Mucosa of stomach (tissue), 1 donor: ENCODE results near the gene PPM1B.
"Not testable (repeated sequence)": the region's sequence is repeated elsewhere in the genome, so short reads cannot be mapped to it uniquely, and the experiment has no call there.

Experiments used
- H3K27me3 ChIP-seq: one replicate; pipeline ENCODE4 v1.7.0; 2013; ENCODE audit warnings: mild to moderate bottlenecking, low read length; ENCODE audit not compliant: control insufficient read depth, insufficient read depth
- H3K36me3 ChIP-seq: one replicate; pipeline ENCODE4 v1.7.0; 2013; ENCODE audit warnings: low read length; ENCODE audit not compliant: control insufficient read depth, insufficient read depth
- H3K4me1 ChIP-seq: one replicate; pipeline ENCODE4 v1.7.0; 2013; ENCODE audit warnings: mild to moderate bottlenecking, low read length; ENCODE audit not compliant: control insufficient read depth, insufficient read depth
- H3K4me3 ChIP-seq: one replicate; pipeline ENCODE4 v1.7.0; 2013; ENCODE audit warnings: low read length
- H3K9ac ChIP-seq: one replicate; pipeline ENCODE4 v1.7.0; 2013; ENCODE audit warnings: mild to moderate bottlenecking, low read length, moderate library complexity
- H3K9me3 ChIP-seq: one replicate; pipeline ENCODE4 v1.7.0; 2013; ENCODE audit warnings: mild to moderate bottlenecking, low read length, moderate library complexity; ENCODE audit not compliant: control insufficient read depth
- donor health status: Pancreatic carcinoma.

The PPM1B gene

DNA sequence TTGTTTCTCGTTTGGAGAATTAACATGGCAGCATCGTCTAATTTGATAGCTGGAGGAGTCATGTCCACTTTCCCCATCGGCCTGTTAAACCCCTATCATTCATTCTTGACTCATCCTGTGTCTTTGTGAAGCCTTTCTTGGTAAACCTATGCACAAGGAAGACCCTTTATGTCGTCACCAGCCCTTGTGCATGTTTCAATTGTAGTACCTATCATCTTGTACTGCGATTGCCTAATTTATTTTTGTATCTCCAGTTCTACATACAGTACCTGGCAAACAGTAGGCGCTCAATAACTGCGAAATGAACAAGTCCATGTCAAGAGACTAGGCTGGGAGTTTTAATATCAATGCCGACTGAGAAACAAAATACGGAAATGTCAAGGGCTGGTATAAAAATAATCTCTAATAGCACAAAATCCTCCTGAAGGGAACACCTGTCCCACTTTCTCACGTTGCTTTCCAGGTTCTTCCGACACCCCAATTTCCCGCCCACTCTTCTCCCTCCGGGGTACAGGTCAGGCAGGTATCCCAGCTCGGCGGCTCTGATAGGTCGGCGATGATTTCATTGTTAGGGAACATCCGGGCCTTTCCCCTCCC, 1.3 kb upstream of the PPM1B start:
- Histone ChIP-seq H3K4me1 (peaks cover 8% of the 10 kb centered on the region), H3K9me3 (no peaks in the 10 kb centered on the region), H3K9ac (peak overlapping the region; percentile 87), H3K36me3 (no peaks in the 10 kb centered on the region), H3K27me3 (no peaks in the 10 kb centered on the region), H3K4me3 (peak overlapping the region; percentile 80)

DNA sequence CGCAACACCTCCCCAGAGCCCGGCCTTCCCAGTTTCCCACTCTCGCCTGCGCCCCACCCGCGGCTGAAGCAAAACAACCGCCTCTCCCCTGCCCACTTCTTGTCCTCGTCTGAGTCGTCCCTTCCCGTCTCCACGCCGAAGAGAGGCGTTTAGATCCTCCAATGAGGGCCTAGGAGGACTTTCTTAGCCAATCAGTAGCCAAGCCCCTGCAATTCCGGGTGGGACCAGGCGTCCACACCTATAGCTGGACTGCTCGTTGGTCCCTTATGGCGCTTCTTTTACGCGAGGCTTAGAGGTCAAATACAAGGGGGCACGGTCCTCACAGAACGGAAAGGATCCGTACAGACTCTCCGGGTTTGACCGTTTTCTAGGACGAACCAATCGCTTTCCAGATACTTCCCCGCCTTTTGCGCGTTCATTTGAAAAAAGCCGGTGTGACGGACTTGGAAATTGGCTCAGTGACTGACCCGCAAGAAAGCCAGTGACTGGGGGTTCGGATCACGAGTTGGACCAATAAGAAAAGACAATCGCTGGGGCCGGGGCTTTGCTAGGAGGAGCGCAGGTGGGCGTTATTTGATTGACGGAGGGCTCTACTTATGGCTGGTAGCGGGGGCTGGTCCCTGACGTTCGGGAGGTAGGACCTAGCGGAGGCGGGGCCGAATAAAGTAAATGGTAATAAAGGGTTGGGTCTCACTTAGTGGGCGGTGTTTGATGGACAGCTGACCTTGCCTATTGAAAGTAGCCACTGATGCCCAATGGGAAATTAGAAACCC, 581 bp upstream of the PPM1B start:
- Histone ChIP-seq H3K9ac (peak overlapping the region; percentile 87), H3K4me3 (peak overlapping the region; percentile 80), H3K9me3 (no peaks in the 10 kb centered on the region), H3K4me1 (peaks cover 8% of the 10 kb centered on the region), H3K36me3 (no peaks in the 10 kb centered on the region), H3K27me3 (no peaks in the 10 kb centered on the region)

DNA sequence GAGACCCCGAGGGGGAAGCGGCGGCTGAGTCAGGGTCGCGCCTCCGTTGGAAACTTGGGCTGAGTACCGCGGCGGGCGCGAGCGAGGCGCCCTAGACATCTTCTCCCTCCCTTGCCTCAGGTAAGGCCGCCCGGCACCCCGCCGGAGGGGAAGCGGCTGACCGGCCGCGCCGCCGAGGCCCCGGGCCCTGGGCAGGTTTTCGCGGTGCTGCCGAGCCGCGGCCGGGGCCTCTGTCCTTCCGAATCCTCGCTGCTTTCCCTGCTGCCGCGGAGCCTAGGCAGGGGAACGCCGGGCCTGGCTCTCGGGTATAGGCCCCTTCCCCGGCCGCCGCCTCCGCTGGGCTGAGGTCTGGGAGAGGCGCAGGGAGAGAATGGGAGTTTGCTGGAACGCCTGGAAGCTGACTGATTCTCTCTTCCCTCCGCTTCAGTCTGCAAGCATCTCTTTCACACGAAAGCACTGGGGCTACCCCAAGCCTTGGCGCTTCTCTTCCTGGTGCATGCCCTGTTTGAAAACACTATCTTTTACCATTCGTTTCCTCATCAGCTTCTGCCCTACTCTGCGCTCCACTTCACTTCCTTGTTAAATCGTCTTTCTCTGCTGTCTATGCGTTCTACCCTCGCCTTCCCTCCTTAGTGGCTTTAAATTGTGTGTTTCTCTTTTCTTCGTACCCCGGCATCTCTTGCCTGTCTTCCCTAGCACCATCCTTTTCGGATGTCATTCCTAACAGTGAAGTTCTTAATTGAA, 652 bp downstream of the PPM1B start:
- H3K4me3 ChIP-seq: peak overlapping the region; percentile 93
- no peaks in the 10 kb centered on the region for H3K36me3 ChIP-seq
- peaks cover 8% of the 10 kb centered on the region for H3K4me1 ChIP-seq
- no peaks in the 10 kb centered on the region for H3K9me3 ChIP-seq
- H3K27me3 ChIP-seq: no peaks in the 10 kb centered on the region
- peak overlapping the region; percentile 97 for H3K9ac ChIP-seq

DNA sequence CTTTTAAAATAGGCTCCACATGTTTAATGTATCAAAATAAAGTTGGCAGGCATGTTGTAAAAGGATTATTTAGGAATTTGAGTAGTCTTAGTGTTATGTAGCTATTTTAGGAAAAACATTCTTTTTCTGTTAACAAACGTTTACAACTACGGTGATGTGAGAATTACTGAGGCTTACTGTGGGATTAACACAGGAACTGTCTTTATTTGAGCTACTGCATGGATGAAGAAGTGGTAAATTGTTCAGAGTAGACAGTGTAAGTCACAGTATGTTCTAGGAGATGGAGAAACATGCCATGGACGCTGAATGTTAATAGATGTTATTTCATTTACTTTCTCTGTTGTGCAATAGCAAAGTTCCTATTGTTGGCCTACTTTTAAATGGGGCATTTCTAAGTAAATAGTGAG, 1.6 kb downstream of the PPM1B start:
- H3K27me3 ChIP-seq: no peaks in the 10 kb centered on the region
- peak overlapping the region; percentile 93 for H3K4me3 ChIP-seq
- H3K9me3 ChIP-seq: no peaks in the 10 kb centered on the region
- peaks cover 8% of the 10 kb centered on the region for H3K4me1 ChIP-seq
- H3K36me3 ChIP-seq: no peaks in the 10 kb centered on the region
- peak overlapping the region; percentile 97 for H3K9ac ChIP-seq

DNA sequence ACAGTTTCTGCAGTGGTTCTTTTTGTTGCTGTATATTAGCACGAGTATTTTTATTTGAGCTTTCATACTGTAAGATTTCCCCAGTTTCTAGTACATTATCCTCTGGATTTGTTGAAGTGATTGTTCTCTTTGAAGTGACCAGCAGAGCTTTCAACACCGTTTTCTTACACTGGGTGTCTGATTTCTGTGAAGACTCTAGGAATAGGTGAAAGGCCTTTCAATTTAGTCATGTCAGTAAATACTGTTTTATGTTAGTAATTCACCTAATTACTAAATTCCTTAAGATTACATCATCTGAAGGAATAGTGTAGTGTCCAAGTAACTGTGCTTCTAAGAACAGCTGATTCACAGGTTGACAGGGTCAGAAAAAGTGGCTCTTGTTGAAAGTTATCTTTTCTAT, 2.3 kb downstream of the PPM1B start:
- Histone ChIP-seq H3K9ac (peak overlapping the region; percentile 18), H3K4me3 (no peak overlapping the region), H3K9me3 (no peaks in the 10 kb centered on the region), H3K36me3 (no peaks in the 10 kb centered on the region), H3K27me3 (no peaks in the 10 kb centered on the region), H3K4me1 (peaks cover 8% of the 10 kb centered on the region)

DNA sequence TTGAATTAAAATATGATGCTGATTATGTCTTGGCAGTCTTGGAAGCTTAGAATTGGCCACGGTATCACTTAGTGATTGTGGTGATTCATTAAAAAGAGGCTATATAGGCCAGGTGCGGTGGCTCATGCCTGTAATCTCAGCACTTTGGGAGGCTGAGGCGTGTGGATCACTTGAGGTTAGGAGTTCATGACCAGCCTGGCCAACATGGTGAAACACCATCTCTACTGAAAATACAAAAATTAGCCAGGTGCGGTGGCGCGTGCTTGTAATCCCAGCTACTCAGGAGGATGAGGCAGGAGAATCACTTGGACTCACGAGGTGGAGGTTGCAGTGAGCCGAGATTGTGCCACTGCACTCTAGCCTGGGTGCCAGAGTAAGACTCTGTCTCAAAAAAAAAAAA, 2.8 kb downstream of the PPM1B start:
- not testable (repeated sequence) for H3K4me3 ChIP-seq

DNA sequence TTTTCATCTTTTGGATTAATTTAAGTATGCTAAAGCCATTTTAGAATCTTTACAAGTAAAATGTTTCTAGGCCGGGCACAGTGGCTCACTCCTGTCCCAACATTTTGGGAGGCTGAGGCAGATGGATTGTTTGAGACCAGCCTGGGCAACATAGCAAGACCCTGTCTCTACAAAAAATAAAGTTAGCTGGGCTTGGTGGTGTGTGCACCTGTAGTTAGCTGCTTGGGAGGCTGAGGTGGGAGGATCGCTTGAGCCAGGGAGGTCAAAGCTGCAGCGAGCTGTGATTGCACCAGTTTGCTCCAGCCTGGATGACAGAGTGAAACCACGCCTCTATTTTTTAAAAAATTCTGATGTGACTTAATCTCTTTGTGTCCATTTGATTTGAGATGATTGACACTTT, 3.9 kb downstream of the PPM1B start:
- Histone ChIP-seq H3K4me1 (peaks cover 8% of the 10 kb centered on the region), H3K27me3 (no peaks in the 10 kb centered on the region), H3K9me3 (no peaks in the 10 kb centered on the region), H3K36me3 (no peaks in the 10 kb centered on the region), H3K9ac (no peak overlapping the region), H3K4me3 (no peak overlapping the region)

More for the DNA sequence above, 2.8 kb downstream of the PPM1B start:
- not testable (repeated sequence) for H3K4me1 ChIP-seq, H3K36me3 ChIP-seq, H3K27me3 ChIP-seq, H3K9me3 ChIP-seq
- H3K9ac ChIP-seq: peak overlapping the region; percentile 18

DNA sequence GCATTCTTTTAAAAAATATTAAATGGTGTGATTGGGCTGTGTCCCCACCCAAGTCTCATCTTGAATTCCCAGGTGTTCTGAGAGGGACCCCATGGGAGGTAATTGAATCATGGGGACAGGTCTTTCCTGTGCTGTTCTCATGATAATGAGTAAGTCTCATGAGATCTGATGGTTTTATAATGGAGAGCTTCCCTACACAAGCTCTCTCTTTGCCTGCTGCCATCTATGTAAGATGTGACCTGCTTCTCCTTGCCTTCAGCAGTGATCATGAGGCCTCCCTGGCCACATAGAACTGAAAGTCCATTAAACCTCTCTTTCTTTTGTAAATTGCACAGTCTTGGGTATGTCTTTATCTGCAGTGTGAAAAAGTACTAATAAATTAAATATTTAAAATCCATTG, 10.3 kb downstream of the PPM1B start:
- Histone ChIP-seq H3K36me3 (no peaks in the 10 kb centered on the region), H3K4me3 (no peak overlapping the region), H3K4me1 (no peaks in the 10 kb centered on the region), H3K9me3 (no peaks in the 10 kb centered on the region), H3K9ac (no peak overlapping the region), H3K27me3 (no peaks in the 10 kb centered on the region)

DNA sequence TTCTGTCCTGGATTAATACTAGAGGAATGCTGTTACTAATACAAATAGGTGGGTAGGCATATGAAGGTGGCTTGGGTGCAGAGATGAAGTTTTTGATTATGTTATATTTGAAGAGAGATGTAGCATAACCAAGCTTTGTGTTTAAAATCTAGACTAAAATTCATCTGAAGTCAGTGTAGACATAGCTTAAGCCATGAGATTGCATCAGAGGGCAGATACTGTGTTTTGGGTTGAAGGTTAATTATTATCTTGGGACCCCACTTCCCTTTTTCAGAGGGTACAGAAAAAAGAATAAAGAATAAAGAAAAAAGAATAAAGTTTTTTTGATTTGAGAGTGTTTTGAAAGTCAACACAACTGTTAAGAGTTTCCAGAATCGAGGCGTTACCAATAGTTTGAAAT, 13.0 kb downstream of the PPM1B start:
- H3K9me3 ChIP-seq: no peaks in the 10 kb centered on the region
- H3K9ac ChIP-seq: no peak overlapping the region
- no peaks in the 10 kb centered on the region for H3K27me3 ChIP-seq
- no peaks in the 10 kb centered on the region for H3K36me3 ChIP-seq
- H3K4me3 ChIP-seq: no peak overlapping the region
- H3K4me1 ChIP-seq: peaks cover 7% of the 10 kb centered on the region

DNA sequence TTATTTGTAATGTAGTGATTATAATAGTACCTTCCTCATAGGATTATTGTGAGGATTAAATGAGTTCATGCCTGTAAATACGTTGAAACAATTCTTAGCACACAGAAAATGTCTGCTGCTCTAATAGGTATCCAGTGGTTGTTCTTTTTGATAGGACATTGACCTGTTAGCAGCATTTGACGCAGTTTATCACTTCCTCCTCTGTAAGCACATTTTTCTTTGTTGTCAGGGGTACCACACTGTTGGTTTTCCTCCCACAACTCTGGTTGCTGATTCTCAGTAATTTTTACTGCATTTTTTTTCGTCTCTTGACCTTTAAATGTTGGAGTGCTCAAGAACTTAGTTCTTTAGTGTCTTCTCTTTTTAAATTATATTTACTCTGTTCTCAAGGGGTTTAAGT, 15.4 kb downstream of the PPM1B start:
- Histone ChIP-seq H3K27me3 (no peaks in the 10 kb centered on the region), H3K4me1 (peaks cover 7% of the 10 kb centered on the region), H3K36me3 (no peaks in the 10 kb centered on the region), H3K4me3 (no peak overlapping the region), H3K9ac (no peak overlapping the region), H3K9me3 (no peaks in the 10 kb centered on the region)

DNA sequence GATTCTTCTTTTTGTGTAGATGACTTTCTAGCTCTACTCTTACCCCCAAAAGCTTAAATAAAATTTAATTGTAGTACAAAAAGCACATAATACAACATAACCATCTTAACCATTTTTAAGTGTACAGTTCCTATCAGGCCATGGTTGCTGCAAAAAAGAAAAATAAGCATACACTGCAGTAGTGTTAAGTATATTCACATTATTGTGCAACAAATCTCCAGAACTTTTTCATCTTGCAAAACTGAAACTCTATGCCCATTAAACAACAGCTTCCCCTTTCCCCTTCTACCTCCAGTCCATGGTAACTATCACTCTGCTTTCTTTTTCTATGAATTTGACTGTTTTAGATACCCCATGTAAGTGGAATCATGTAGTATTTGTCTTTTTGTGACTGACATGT, 18.1 kb downstream of the PPM1B start:
- no peak overlapping the region for H3K9ac ChIP-seq
- H3K4me1 ChIP-seq: peaks cover 7% of the 10 kb centered on the region
- no peak overlapping the region for H3K4me3 ChIP-seq
- no peaks in the 10 kb centered on the region for H3K36me3 ChIP-seq
- H3K27me3 ChIP-seq: no peaks in the 10 kb centered on the region
- no peaks in the 10 kb centered on the region for H3K9me3 ChIP-seq

DNA sequence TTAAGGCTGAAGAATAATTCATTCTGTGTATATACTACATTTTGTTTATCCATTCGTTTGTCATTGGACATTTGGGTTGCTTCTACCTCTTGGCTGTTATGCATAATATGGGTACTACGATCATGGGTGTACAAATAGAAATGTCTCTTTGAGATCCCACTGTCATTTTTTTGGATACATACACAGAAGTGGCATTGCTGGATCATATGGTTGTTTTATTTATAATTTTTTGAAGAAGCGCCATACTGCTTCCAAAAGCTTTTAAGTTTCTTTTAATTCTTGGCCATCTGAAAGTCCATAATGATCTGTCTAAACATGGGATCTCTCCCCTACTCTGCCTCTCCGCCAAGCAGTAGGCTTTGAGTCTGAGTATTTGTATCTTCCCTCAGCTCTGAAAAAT, 18.6 kb downstream of the PPM1B start:
- H3K27me3 ChIP-seq: no peaks in the 10 kb centered on the region
- no peak overlapping the region for H3K9ac ChIP-seq
- H3K4me1 ChIP-seq: peaks cover 7% of the 10 kb centered on the region
- H3K9me3 ChIP-seq: no peaks in the 10 kb centered on the region
- no peaks in the 10 kb centered on the region for H3K36me3 ChIP-seq
- H3K4me3 ChIP-seq: no peak overlapping the region
